SK-N-MC (cell line): ENCODE measurements around the gene MYCBP2.

Source experiments
- EZH2 ChIP-seq: fragments of 200-600 bp; sonication (generic); IDR thresholded peaks from one replicate; pipeline ENCODE4 v1.6.1; 2017; ENCODE audit warnings: antibody characterized with exemption
- FOXP2 ChIP-seq: optimal IDR thresholded peaks from 2 replicates; pipeline ENCODE3; 2011; ENCODE audit warnings: mild to moderate bottlenecking, moderate library complexity; ENCODE audit not compliant: insufficient read depth; ENCODE audit errors: extremely low read length, control extremely low read depth
- POLR2AphosphoS5 ChIP-seq: IDR thresholded peaks from 2 replicates; pipeline ENCODE4 v1.6.1; 2012; ENCODE audit warnings: mild to moderate bottlenecking, low read depth, low read length, borderline replicate concordance

DNA sequence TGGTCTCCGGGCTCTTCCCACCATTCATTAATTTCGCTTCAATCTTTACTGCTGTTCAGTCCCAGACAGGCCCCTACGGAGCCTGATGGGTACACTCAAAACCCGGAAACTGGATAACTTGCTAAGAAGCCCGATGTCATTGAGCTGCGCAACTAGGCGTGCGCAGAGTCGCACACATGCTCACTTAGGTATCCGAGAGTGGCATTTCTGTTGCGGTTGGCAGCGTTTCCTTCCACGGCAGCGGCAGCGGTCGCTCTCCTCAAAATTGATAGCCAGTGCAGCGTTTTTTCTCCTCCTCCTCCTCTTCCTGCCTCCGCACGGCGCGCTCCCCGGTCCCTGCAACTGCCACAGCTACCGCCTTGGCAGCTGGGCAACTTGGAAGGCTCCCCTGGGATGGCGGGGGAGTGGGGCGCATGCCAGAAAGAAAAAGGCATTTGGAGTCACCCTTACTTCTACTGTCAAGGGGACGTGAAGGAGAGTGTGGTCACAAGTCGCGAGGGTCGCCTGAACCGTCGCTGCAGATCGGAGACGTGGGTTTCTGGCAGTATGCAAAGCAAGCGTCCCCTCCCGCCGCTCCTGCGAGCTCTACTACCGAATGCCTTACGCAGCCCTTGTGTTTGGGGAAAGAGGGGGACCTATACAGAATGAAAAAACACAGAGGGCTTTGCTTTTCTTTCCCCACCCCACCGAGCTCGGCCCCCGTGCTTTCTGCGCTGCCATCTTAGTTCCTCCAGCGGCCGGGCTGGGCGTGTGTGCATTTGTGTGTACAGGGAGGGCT, 2.4 kb upstream of the MYCBP2 start:
- TF ChIP-seq EZH2 (no peak), POLR2AphosphoS5 (peak; percentile 89), FOXP2 (no peak)
